GM06990 (cell line): ENCODE data around the gene DUS2.

Experiments
- DNase-seq: peaks from one replicate; pipeline ENCODE4 v3.0.0-alpha.2; 2011; ENCODE audit not compliant: insufficient read length; ENCODE audit errors: extremely low read depth
- H3K27me3 ChIP-seq: replicated peaks from 2 replicates; pipeline ENCODE4 v1.6.0; 2011; ENCODE audit warnings: low read length; ENCODE audit not compliant: control insufficient read depth, insufficient read depth
- H3K36me3 ChIP-seq: 2 replicates; pipeline ENCODE4 v1.5.1; 2011; ENCODE audit warnings: low read length; ENCODE audit not compliant: control insufficient read depth, insufficient read depth
- H3K4me3 ChIP-seq: replicated peaks from 2 replicates; pipeline ENCODE4 v1.5.1; 2011; ENCODE audit warnings: low read depth, mild to moderate bottlenecking, control low read depth, low read length
- CTCF ChIP-seq: IDR thresholded peaks from 2 replicates; pipeline ENCODE4 v1.5.1; 2011; ENCODE audit warnings: low read length, control low read depth, mild to moderate bottlenecking, inconsistent platforms; ENCODE audit not compliant: insufficient read depth, poor library complexity, severe bottlenecking

DUS2 gene

GRCh38 chr16:68083239-68083781, 60.2 kb downstream of the DUS2 start:
- no peak overlapping the region for H3K4me3 ChIP-seq
- DNase-seq = no peak
- peaks cover 4% of the 10 kb centered on the region for H3K36me3 ChIP-seq
- no peaks in the 10 kb centered on the region for H3K27me3 ChIP-seq
- TF ChIP-seq CTCF = no peak

- Histone ChIP-seq H3K27me3 (no peaks in the 10 kb centered on the region), H3K4me3 (no peak overlapping the region), H3K36me3 (no peaks in the 10 kb centered on the region; the same call in none of the 2 replicates)
- no peak for TF ChIP-seq CTCF
- DNase-seq = no peak
These were observed 60.9 kb downstream of the DUS2 start for GRCh38 chr16:68083861-68084503.

GRCh38 chr16:68084504-68085258, 61.6 kb downstream of the DUS2 start:
- H3K27me3 ChIP-seq = no peaks in the 10 kb centered on the region
- no peaks in the 10 kb centered on the region; the same call in none of the 2 replicates for H3K36me3 ChIP-seq
- peak; percentile 97 for DNase-seq
- peak overlapping the region; percentile 70 for H3K4me3 ChIP-seq
- TF ChIP-seq CTCF = peak; percentile 41

- Histone ChIP-seq H3K4me3 (peak within 1 kb of the TSS; percentile 70), H3K36me3 (no peaks in the 10 kb centered on the region), H3K27me3 (no peaks in the 10 kb centered on the region)
- peak; percentile 98 for DNase-seq
- no peak for TF ChIP-seq CTCF
These were observed 62.4 kb downstream of the DUS2 start, which contains the start of gene NFATC3 for GRCh38 chr16:68085259-68086071. Gene NFATC3 (plus strand): TSS chr16:68085370. CDS start chr16:68085682, 312 bp downstream.

- H3K36me3 ChIP-seq = no peaks in the 10 kb centered on the region
- no peak for TF ChIP-seq CTCF
- no peak for DNase-seq
- H3K27me3 ChIP-seq = no peaks in the 10 kb centered on the region
- H3K4me3 ChIP-seq = peak overlapping the region; percentile 68
These were observed 63.3 kb downstream of the DUS2 start for GRCh38 chr16:68086336-68086841.
